ENCODE data around the gene ST3GAL3.

DNA sequence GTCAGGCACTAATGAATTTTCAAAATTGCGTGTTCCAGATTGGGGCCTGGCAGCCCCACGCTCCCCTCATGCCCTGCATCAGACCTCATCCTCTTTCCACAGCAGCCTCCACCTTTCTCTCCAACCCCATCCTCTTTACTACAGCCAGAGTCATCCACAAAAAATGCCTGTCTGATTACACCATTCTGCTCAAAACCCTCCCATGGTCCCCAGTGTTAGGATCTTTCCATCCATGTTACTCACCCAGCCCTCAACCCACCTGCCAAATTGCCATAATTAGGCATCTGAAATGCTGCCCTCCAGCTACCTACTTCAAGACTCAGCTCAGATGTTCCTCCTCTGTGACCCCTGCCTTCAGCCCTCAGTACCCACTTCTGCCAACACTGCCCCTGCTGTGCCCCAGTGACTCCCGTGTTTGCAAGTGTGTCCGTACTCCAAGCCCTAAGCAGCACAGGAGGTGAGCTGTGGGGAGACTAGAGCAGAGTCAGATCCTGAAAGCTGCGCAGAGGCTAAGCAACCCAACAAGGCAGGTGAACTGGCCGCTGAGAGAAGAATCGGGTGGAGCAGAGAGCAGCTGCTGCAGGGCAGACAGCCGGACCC lies 225.6 kb downstream of the ST3GAL3 start:
- TF ChIP-seq, protein P1, sequence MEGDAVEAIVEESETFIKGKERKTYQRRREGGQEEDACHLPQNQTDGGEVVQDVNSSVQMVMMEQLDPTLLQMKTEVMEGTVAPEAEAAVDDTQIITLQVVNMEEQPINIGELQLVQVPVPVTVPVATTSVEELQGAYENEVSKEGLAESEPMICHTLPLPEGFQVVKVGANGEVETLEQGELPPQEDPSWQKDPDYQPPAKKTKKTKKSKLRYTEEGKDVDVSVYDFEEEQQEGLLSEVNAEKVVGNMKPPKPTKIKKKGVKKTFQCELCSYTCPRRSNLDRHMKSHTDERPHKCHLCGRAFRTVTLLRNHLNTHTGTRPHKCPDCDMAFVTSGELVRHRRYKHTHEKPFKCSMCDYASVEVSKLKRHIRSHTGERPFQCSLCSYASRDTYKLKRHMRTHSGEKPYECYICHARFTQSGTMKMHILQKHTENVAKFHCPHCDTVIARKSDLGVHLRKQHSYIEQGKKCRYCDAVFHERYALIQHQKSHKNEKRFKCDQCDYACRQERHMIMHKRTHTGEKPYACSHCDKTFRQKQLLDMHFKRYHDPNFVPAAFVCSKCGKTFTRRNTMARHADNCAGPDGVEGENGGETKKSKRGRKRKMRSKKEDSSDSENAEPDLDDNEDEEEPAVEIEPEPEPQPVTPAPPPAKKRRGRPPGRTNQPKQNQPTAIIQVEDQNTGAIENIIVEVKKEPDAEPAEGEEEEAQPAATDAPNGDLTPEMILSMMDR (conservative IDR thresholded peaks at IDR 0.05; ENCODE audit: low read depth, low read length) = no peak
- no peak for TF ChIP-seq EZH2 (IDR thresholded peaks at IDR 0.05; ENCODE audit: borderline replicate concordance, low read depth, low read length, poor library complexity, severe bottlenecking)

Measured in A673 (cell line).